GM23338 (cell line): ENCODE results near the gene ZSCAN9. TPM values are rescaled to one million over a fixed set of nuclear protein-coding genes. Genes with fewer than 3 reads are reported as not detected.
A peak's percentile ranks its signal among the peaks of the same experiment; 100 is the strongest.

Experiments used
- ATAC-seq: fragments of 200-7000 bp; cut with Tn5 transposase; 3 replicates; pipeline ENCODE4 v1.9.1; 2020
- DNase-seq: peaks from one replicate; pipeline ENCODE4 v3.0.0-alpha.2; 2015; ENCODE audit warnings: low spot score
- H2AFZ ChIP-seq: fragments of 200-600 bp; sonication (generic); 2 replicates; pipeline ENCODE4 v1.8.0; 2016; ENCODE audit warnings: antibody characterized with exemption, mild to moderate bottlenecking, moderate library complexity
- H3F3A ChIP-seq: fragments of 200-600 bp; sonication (generic); replicated peaks from 2 replicates; pipeline ENCODE4 v1.8.0; 2017; ENCODE audit warnings: antibody characterized with exemption, mixed run types, low read depth
- H3K27ac ChIP-seq: fragments of 200-600 bp; sonication (generic); 2 replicates; pipeline ENCODE4 v1.6.1; 2016; ENCODE audit warnings: low read depth
- H3K27me3 ChIP-seq: fragments of 200-600 bp; sonication (generic); 2 replicates; pipeline ENCODE4 v1.8.0; 2016; ENCODE audit warnings: mild to moderate bottlenecking, mixed run types, moderate library complexity; ENCODE audit not compliant: insufficient read depth
- H3K36me3 ChIP-seq: fragments of 200-600 bp; sonication (generic); 2 replicates; pipeline ENCODE4 v1.8.0; 2016; ENCODE audit warnings: mild to moderate bottlenecking; ENCODE audit not compliant: insufficient read depth
- H3K4me1 ChIP-seq: fragments of 200-600 bp; sonication (generic); 2 replicates; pipeline ENCODE4 v1.8.0; 2016; ENCODE audit warnings: mild to moderate bottlenecking, moderate library complexity; ENCODE audit not compliant: insufficient read depth
- H3K4me2 ChIP-seq: fragments of 200-600 bp; sonication (generic); 2 replicates; pipeline ENCODE4 v1.7.1; 2017; ENCODE audit warnings: mixed run types
- H3K4me3 ChIP-seq: fragments of 200-600 bp; sonication (generic); 2 replicates; pipeline ENCODE4 v1.6.1; 2016; ENCODE audit warnings: mixed run types
- H3K79me2 ChIP-seq: fragments of 200-600 bp; sonication (generic); replicated peaks from 2 replicates; pipeline ENCODE4 v1.8.0; 2017; ENCODE audit warnings: mild to moderate bottlenecking; ENCODE audit not compliant: insufficient read depth
- H3K9me2 ChIP-seq: fragments of 200-600 bp; sonication (generic); 2 replicates; pipeline ENCODE4 v1.8.0; 2017; ENCODE audit not compliant: insufficient read depth
- H4K20me1 ChIP-seq: fragments of 200-600 bp; sonication (generic); replicated peaks from 2 replicates; pipeline ENCODE4 v1.8.0; 2017; ENCODE audit warnings: mild to moderate bottlenecking; ENCODE audit not compliant: insufficient read depth
- H3K27ac Mint-ChIP-seq: 2 replicates; pipeline ENCODE4 v1.8.0; 2020; ENCODE audit warnings: inconsistent platforms, mild to moderate bottlenecking, moderate library complexity, mixed read lengths
- H3K27me3 Mint-ChIP-seq: 3 replicates; pipeline ENCODE4 v1.8.0; 2022; ENCODE audit warnings: low read depth, mild to moderate bottlenecking, moderate library complexity, mixed read lengths, inconsistent platforms; ENCODE audit not compliant: insufficient read depth, poor library complexity
- H3K36me3 Mint-ChIP-seq: 3 replicates; pipeline ENCODE4 v1.8.0; 2021; ENCODE audit warnings: low read depth, mild to moderate bottlenecking, inconsistent platforms, moderate library complexity, mixed read lengths
- H3K4me1 Mint-ChIP-seq: 3 replicates; pipeline ENCODE4 v1.8.0; 2020; ENCODE audit warnings: mild to moderate bottlenecking, inconsistent platforms, mixed read lengths
- H3K4me3 Mint-ChIP-seq: 3 replicates; pipeline ENCODE4 v1.8.0; 2021; ENCODE audit warnings: moderate library complexity, mild to moderate bottlenecking, inconsistent platforms, mixed read lengths
- H3K9me3 Mint-ChIP-seq: 3 replicates; pipeline ENCODE4 v1.8.0; 2020; ENCODE audit warnings: moderate library complexity, mild to moderate bottlenecking, inconsistent platforms, mixed read lengths
- CREB1 ChIP-seq: fragments of 250-450 bp; sonication (Bioruptor Pico); IDR thresholded peaks from 2 replicates; pipeline ENCODE4 v1.5.0; 2020; ENCODE audit warnings: low read depth, mild to moderate bottlenecking, moderate library complexity
- CTCF ChIP-seq, 2 experiments: fragments of 200-600 bp in 1 of 2; sonication (generic) in 1 of 2; conservative IDR thresholded peaks; 2 replicates each; pipeline versions ENCODE4 v1.5.1 to v1.6.1; 2016 to 2017; ENCODE audit warnings: antibody characterized with exemption in 2 of 2, low read depth in 2 of 2, mild to moderate bottlenecking in 2 of 2, moderate library complexity in 1 of 2
- EZH2 ChIP-seq: fragments of 200-600 bp; sonication (generic); IDR thresholded peaks from one replicate; pipeline ENCODE4 v1.8.0; 2017; ENCODE audit warnings: antibody characterized with exemption, mild to moderate bottlenecking, low read depth; ENCODE audit not compliant: unreplicated experiment
- EZH2phosphoT487 ChIP-seq: fragments of 200-600 bp; sonication (generic); IDR thresholded peaks from one replicate; pipeline ENCODE4 v1.8.1; 2018; ENCODE audit warnings: antibody characterized with exemption; ENCODE audit not compliant: unreplicated experiment
- JUNB ChIP-seq: IDR thresholded peaks from one replicate; pipeline ENCODE4 v1.6.1; 2016; ENCODE audit warnings: antibody characterized with exemption; ENCODE audit not compliant: unreplicated experiment
- NANOG ChIP-seq: IDR thresholded peaks from 2 replicates; pipeline ENCODE4 v1.6.1; 2016; ENCODE audit warnings: antibody characterized with exemption, borderline replicate concordance
- POLR2AphosphoS5 ChIP-seq: IDR thresholded peaks from 2 replicates; pipeline ENCODE4 v1.6.1; 2016; ENCODE audit warnings: antibody characterized with exemption, low read depth
- REST ChIP-seq: IDR thresholded peaks from one replicate; pipeline ENCODE4 v1.6.1; 2018; ENCODE audit warnings: antibody characterized with exemption; ENCODE audit not compliant: unreplicated experiment
- STAT1 ChIP-seq: IDR thresholded peaks from one replicate; pipeline ENCODE4 v1.6.1; 2016; ENCODE audit warnings: antibody characterized with exemption; ENCODE audit not compliant: unreplicated experiment
- ZNF114 ChIP-seq: fragments of 250-450 bp; sonication (Bioruptor Pico); IDR thresholded peaks from 2 replicates; pipeline ENCODE4 v1.5.0; 2020; ENCODE audit warnings: mild to moderate bottlenecking, moderate library complexity
- polyA plus RNA-seq: library from polyadenylated mRNA; unstranded; fragments of >200 nt; fragmentation: Nextera tagmentation; extraction: Ambion mirVana; gene quantifications from 2 replicates; pipeline ENCODE4 v1.2.1, GENCODE V29; 2016
- total RNA-seq: library from RNA; depleted of rRNA; stranded (reverse); fragments of >200 nt; shearing (Covaris generic); gene quantifications from 2 replicates; pipeline ENCODE4 v1.2.3, GENCODE V29; 2014

ZSCAN9 gene
- total and polyA plus RNA-seq, 2 experiments from 2014 or later, result 10.0 to 10.9 TPM

GRCh38 chr6:28211840-28212509 is 13.1 kb upstream of the ZSCAN9 start (continued):
- TF ChIP-seq EZH2, result peak; percentile 13
- TF ChIP-seq EZH2phosphoT487, result no peak
- no peak for TF ChIP-seq CTCF (conservative IDR thresholded peaks at IDR 0.05; ENCODE audit: low read depth in 2 of 2)

- peaks cover 29% of the 10 kb centered on the region for H3K4me1 ChIP-seq
- TF ChIP-seq CREB1 (peak; percentile 71), ZNF114 (CRISPR knock-in tag) (no peak), STAT1 (no peak), JUNB (no peak), EZH2 (no peak), EZH2phosphoT487 (no peak), POLR2AphosphoS5 (no peak), CTCF (conservative IDR thresholded peaks at IDR 0.05; ENCODE audit: low read depth in 2 of 2) (peak; percentile 9 to 24; a peak in 2 of 4 replicates), REST (no peak), NANOG (no peak)
- H3K36me3 ChIP-seq, result no peaks in the 10 kb centered on the region
- H3K9me3 Mint-ChIP-seq, result peaks cover 3% of the 10 kb centered on the region; the same call in 2 of the 3 replicates
- H3K4me3 Mint-ChIP-seq, result peak overlapping the region; percentile 88
- peak; percentile 81 for DNase-seq
- H3K4me2 ChIP-seq, result peak overlapping the region; percentile 93
- H3K27me3 Mint-ChIP-seq, result peaks cover 51% of the 10 kb centered on the region
- no peaks in the 10 kb centered on the region for H3K36me3 Mint-ChIP-seq
- no peaks in the 10 kb centered on the region; the same call in 1 of the 2 replicates for H4K20me1 ChIP-seq
- H2AFZ ChIP-seq, result peak overlapping the region; percentile 98
- no peaks in the 10 kb centered on the region for H3K79me2 ChIP-seq
- no peaks in the 10 kb centered on the region for H3K9me2 ChIP-seq
- H3F3A ChIP-seq, result 0 out of 2 replicates have a peak, but pooled peaks cover 4% of the 10 kb centered on the region
- peaks cover 77% of the 10 kb centered on the region for H3K27me3 ChIP-seq
- H3K27ac ChIP-seq, result no peak overlapping the region
- H3K4me3 ChIP-seq, result peak overlapping the region; percentile 83
- H3K4me1 Mint-ChIP-seq, result peaks cover 27% of the 10 kb centered on the region
- ATAC-seq, result peak; percentile 71
- no peak overlapping the region; the same call in 1 of the 2 replicates for H3K27ac Mint-ChIP-seq
Observed at GRCh38 chr6:28212510-28213212, 12.4 kb upstream of the ZSCAN9 start.
